Stimulated activated CD4-positive, alpha-beta T cell treated with anti-CD3 and anti-CD28 coated beads, Interleukin-15, amount 100 ng/mL, for 24 hours (primary cell): ENCODE data around the gene MKS1.

Experiments
- DNase-seq: peaks from one replicate; pipeline ENCODE4 v3.0.0-alpha.2; 2020

The MKS1 gene

DNA sequence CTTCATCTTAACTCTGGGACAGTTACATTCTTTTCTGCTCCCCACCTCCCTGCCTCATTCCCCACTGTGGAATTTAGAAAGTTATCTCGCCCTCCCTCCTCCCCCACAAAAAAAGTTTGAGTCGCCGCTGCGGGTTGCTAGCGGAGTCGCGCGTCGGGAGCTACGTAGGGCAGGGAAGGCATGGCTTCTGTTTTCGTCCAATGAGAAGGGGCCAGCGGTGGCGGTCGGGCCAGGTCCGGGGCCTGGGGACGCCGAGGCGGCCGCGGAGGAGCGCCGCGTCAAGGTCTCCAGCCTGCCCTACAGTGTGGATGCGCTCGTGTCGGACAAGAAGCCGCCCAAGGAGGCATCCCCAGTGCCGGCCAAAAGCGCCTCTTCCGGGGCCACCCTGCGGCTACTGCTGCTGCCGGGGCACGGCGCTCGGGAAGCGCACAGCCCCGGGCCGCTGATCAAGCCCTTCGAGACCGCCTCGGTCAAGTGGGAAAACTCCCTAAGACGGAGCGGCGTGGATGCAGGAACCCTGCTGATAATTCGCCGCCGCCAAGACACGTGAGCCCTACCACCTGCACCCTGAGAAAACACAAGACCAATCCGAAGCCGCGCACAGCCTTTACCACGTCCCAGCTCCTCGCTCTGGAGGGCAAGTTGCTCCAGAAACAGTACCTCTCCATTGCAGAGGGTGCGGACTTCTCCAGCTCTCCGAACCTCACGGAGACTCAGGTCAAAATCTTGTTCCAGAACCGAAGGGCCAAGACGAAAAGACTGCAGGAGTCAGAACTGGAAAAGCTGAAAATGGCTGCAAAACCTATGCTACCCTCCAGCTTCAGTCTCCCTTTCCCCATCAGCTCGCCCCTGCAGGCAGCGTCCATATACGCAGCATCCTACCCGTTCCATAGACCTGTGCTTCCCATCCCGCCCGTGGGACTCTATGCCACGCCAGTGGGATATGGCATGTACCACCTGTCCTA is 61.9 kb downstream of the MKS1 start:
- DNase-seq, result peak; percentile 80
